ENCODE data around the gene ATP5F1E.
A peak's percentile ranks its signal among the peaks of the same experiment; 100 is the strongest.
"Not testable (repeated sequence)": the region's sequence is repeated elsewhere in the genome, so short reads cannot be mapped to it uniquely, and the experiment has no call there.

Gene ATP5F1E

DNA sequence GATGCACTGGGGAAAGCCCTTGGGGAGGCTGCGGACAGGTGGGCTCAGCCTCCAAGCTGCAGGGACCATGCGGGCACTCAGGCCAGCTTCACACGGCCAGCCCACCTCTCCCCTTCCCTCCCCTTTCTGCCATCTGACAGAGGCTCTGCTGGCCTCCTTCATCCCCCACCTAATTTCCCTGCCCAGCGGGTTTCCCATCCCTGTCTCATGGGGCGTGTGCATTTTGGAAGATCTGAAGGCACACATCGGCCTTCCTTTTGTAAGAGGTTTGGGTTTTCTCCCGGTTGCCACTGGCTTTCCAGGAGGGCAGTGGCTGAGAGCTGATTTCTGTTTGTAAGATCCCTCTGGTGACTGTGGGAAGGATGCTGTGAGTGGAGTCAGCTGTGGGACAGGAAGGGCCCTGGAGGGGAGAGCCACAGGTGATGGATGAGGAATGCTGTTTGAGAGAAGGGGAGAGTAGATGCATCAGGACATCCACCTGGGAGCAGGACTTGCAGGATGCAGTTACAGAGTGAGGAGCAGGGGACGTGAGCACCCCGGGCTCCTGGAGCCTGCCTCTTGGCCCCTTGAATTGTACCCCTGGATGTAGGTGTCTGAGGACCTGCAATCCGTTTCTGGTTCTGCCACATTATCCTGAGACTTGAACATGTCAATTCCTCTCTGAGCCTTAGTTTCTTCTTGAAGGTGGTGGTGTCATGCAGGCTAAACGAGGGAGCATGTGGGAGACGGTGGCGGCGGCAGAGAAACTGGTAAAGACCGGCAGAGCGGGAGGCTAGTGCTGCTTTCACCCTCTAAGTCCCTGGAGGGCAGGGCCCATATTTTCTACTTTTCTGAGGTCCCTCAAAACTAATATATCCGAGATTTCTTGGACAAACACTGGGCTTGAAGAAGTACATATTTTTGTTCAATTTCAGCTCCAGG lies 18.8 kb downstream of the ATP5F1E start:
- intact Hi-C loops (cut with DNase I): no loop called here

DNA sequence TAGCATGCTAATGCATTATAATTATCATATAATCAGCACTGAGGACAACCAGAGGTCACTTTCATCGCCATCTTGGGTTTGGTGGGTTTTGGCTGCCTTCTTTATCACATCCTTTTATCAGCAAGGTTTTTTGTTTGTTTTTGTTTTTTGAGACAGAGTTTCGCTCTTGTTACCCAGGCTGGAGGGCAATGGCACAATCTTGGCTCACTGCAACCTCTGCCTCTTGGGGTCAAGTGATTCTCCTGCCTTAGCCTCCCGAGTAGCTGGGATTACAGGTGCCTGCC lies 20.3 kb downstream of the ATP5F1E start:
- intact Hi-C loops (cut with DNase I): not testable (repeated sequence)
- peak in 1 of 42 donors; percentile 1 for DNase-seq

More for the DNA sequence above, 18.8 kb downstream of the ATP5F1E start:
- peak in 9 of 42 donors; percentile 0 to 35 (median 9) for DNase-seq

- intact Hi-C loops (cut with DNase I): no loop called here
- DNase-seq: peak in 10 of 42 donors; percentile 10 to 38 (median 16)
Measured at GRCh38 chr20:59010995-59011873, 20.9 kb downstream of the ATP5F1E start.

DNA sequence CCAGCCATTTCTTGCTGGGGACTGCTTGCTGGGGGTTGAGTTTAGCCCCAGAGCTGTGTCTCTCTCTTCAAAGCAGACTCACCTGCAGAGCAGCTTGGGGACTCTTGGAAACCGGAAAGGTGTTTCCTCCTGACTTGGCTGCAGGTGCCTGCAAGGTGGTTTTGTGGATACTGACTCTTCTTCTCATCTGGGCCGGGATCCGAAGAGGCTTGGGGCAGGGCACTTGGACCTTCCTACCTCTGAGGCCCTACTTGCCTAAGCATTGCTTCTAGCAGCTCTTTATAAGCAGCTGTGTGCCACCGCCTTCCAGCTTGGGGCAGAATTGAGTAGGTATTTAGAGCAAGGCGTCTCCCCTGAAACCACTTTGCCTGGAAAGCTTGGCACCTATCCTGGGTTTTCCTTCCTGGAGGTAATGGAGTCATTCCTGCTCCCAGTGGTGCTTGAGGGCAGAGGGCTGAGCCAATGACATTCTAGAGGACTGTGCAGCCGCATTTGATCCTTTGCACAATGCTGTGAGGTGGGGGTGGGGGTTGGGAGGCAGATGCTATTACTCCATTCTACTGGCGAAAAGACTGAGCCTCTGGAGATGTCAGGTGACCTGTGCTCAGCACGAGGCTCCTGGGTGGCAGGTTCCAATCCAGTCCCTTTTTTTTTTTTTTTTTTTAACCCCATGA lies 21.7 kb downstream of the ATP5F1E start:
- intact Hi-C loops (cut with DNase I): no loop called here
- DNase-seq: peak in 7 of 42 donors; percentile 2 to 25 (median 7)

DNA sequence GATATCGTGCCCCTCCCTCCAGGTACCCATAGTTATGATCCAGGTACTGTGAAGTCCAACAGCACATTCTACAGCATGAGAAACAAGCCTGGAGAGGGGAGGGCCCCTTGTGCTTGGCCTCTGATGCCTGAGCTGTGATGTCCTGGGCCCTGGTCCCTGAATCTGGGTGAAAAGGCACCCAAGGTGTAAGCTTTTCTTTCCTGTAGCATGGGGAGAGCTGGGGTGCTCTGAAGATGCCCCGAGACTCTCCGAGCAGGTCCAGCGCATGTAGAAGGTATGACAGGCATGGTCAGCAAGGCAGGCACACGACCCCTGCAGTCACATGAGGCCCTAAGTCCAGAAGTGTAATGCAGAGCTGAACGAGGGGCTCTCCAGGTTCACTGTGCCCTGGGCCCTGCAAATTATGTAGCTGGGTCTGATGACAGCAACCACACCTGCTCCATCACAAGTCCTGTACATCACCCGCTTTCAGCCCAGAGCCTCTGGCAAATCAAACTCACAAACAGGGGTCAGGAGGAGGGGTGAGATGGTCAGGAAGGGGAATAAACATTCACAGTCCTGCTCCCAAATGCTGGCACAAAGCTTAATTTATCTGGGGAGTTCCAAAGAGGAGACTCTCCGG lies 23.3 kb downstream of the ATP5F1E start:
- intact Hi-C loops (cut with DNase I): no loop called here
- peak in 5 of 42 donors; percentile 2 to 19 (median 8) for DNase-seq

DNA sequence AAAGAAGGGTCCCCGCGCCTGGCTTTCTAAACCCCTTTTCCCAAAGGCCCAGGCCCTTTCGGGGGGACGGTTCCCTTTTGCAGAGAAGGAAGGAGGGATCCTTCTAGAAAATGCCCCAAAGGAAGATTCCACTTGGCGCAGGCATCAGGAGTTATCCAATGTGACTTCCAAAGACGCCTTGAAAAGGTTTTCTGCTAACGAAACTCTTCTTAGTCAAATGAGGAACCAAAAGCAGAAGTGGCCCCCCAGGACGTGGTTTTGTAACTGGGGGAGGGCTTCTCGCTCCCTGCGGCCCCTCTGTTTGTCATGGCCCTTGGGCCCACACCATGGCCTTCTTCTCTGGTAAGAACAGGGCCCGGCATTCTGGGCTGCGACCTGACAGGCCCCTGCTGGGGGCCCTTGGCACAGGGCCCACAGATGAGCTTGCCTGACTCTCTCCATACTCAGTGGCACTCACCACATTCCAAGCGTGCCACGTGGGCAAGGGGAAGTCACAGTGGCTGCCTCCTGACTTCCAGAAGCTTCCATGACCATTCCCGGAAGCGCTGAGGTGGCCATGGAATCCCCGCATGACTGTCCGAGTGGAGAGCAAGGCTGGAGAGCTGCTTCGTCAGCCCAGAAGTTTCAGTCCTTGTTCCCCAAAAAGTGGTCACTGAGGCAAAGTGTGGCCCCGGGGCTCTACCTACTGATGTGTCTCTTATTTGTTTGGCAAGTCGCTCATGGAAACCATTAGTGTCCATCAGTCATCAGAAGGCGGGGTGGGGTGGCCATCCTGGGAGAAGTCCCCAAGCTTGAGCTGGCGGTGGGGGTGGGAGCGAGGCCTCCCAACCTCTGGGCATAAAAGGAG lies 24.2 kb downstream of the ATP5F1E start:
- DNase-seq: peak in 18 of 42 donors; percentile 22 to 53 (median 40)
- intact Hi-C loops (cut with DNase I): no loop called here

- DNase-seq: peak in 26 of 42 donors; percentile 11 to 59 (median 41)
- intact Hi-C loops (cut with DNase I): no loop called here
Measured at GRCh38 chr20:59006864-59007664, 25.1 kb downstream of the ATP5F1E start, which contains the start of gene CTSZ. TSS of gene CTSZ (minus strand) at chr20:59007254. CDS start at chr20:59007128, 126 bp downstream.

GRCh38 chr20:59006167-59006863 lies 25.8 kb downstream of the ATP5F1E start:
- intact Hi-C loops (cut with DNase I): no loop called here
- peak in 9 of 42 donors; percentile 6 to 40 (median 18) for DNase-seq

DNA sequence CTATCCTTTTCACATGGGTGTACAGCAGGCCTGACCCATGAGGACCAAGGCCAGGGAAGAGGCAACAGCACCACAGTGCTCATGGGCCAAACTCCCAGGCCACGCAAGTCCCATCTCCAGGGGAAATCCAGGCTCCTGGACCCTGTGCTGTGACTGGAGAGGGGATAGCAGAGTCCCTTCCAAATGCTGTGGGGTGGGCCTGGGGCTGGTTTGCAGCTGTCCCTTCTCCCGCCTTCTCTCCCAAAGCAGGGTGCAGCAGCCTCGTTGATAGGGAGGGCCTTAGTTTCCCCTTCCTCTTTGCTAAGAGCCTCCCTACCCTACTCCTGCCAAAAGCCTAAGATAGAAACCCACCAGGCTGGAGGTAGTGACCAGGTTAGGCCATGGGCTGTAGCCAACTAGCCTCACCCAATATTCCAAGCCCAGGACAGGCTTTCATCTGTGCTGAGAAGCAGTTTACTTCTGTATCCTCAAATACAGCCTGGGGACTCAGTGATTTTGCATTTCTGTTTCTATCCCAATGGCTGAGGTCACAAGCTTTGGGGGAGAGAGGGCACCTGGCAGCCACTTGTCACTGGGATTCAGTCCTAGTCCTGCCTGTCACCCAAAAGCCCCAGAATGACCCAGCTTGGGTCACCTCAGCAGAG lies 26.5 kb downstream of the ATP5F1E start:
- peak in 4 of 42 donors; percentile 3 to 13 (median 8) for DNase-seq
- intact Hi-C loops (cut with DNase I): no loop called here

GRCh38 chr20:59004763-59005522 lies 27.2 kb downstream of the ATP5F1E start:
- intact Hi-C loops (cut with DNase I): no loop called here
- DNase-seq: peak in 22 of 42 donors; percentile 20 to 60 (median 39)

GRCh38 chr20:59004493-59004762 lies 27.7 kb downstream of the ATP5F1E start:
- intact Hi-C loops (cut with DNase I): no loop called here
- DNase-seq: peak in 11 of 42 donors; percentile 31 to 60 (median 39)

DNA sequence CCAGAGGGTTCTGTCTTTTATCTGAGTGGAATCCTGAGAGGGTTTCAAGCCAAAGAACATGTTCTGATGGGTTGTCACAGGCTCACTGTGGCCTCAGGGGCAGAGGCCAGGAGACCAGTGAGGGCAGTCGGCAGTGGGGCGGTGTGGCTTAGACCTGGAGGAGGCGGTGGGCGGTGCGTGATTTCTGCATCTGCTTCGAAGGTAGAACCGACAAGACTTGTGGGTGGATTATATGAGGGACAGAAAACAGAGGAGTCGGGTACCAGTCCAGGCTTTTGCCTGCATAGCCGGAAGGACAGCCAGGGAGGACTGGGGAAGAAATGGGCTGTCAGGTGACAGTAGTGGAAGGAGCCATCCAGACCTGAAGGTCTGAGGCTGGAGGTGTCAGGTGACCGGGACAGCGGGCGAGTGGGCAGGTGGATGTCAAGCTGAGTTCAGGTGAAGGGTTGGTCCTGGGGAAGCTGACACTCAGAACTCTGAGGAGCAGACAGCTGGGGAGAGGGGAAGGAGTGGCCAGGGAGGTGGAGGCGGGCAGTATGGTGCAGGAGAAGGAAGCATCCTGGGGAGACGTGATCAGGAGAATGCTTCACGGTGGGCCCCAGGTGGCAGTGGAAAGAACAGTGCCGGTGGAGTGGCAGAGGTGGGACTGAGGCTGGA lies 28.2 kb downstream of the ATP5F1E start:
- intact Hi-C loops (cut with DNase I): no loop called here
- peak in 1 of 42 donors; percentile 13 for DNase-seq

DNA sequence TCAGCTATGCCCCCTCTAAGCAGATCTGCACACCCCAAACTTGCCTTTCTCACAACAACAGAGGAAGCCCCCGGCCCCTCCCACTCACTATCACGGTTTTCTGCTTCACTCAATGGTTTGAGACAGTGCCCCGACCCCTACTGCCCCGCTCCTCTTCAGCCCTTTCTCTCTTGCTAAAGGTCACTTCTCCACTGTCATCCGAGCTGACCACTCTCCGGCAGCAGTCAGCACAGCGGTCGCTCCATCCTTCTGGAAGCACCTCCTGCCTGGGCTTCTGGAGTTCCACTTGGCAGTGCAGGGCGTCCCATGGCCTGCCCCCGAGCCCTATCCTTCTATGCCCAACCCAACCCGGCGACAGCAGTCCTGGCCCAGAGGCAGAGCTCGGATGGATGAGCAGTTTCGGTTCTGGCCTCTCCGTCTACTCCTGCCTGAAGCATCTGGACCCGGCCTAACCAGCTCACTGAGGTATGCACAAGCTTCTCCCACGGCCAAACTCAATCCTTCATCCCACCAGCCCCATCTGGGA lies 29.2 kb downstream of the ATP5F1E start:
- peak in 1 of 42 donors; percentile 14 for DNase-seq

GRCh38 chr20:59002388-59002787 lies 29.7 kb downstream of the ATP5F1E start:
- peak in 1 of 42 donors; percentile 18 for DNase-seq
- intact Hi-C loops (cut with DNase I): no loop called here

More for the DNA sequence above, 29.2 kb downstream of the ATP5F1E start:
- intact Hi-C loops (cut with DNase I): no loop called here

Measured in head of caudate nucleus (tissue), 42 donors.